Measurements from ENCODE around the gene GALNT14.

- TF ChIP-seq TAF1 (IDR thresholded peaks at IDR 0.05; ENCODE audit: low read depth, low read length) (no peak), POLR2A (IDR thresholded peaks at IDR 0.05; ENCODE audit: low read depth, low read length) (no peak), POLR2AphosphoS5 (IDR thresholded peaks at IDR 0.05; ENCODE audit: low read depth, low read length) (no peak), SPI1 (IDR thresholded peaks at IDR 0.05; ENCODE audit: low read depth, low read length) (no peak), PAX5 (IDR thresholded peaks at IDR 0.05; ENCODE audit: insufficient read depth, low read length, severe bottlenecking) (no peak)
These were observed 28.5 kb downstream of the GALNT14 start for GRCh38 chr2:31109633-31110192.

Data from GM12891 (cell line).